IMR-90 (cell line): ENCODE measurements around the gene TRNAU1AP. TPM values are rescaled to one million over a fixed set of nuclear protein-coding genes. Genes with fewer than 3 reads are reported as not detected.
"Not testable (repeated sequence)": the region's sequence is repeated elsewhere in the genome, so short reads cannot be mapped to it uniquely, and the experiment has no call there.

ENCODE experiments used
- ATAC-seq: fragments of 200-7000 bp; cut with Tn5 transposase; 2 replicates; pipeline ENCODE4 v1.9.1; 2020; ENCODE audit warnings: low read depth, mild to moderate bottlenecking, moderate library complexity
- BruUV-seq: library from RNA; stranded (reverse); fragments of 400-500 nt; replicated peaks from 2 replicates; lab custom pipeline; 2021; lab: Mats Ljungman, UMichigan
- CTCF ChIA-PET: fragments of 300-600 bp; formaldehyde crosslinking; extraction: SDS; loops from one replicate; lab custom pipeline; 2021; ENCODE audit warnings: antibody characterized with exemption; lab: Yijun Ruan, JAX
- POLR2A ChIA-PET: fragments of 300-600 bp; sonication (Branson Sonifier 250); formaldehyde crosslinking; loops from one replicate; lab custom pipeline; 2022; ENCODE audit warnings: antibody characterized with exemption; ENCODE audit not compliant: unreplicated experiment; lab: Charles Lee
- DNase-seq: peaks from one replicate; pipeline ENCODE4 v3.0.0; 2013
- H2AFZ ChIP-seq: replicated peaks from 2 replicates; pipeline ENCODE3; 2013; ENCODE audit warnings: low read length, mild to moderate bottlenecking; ENCODE audit not compliant: poor library complexity
- H2AK5ac ChIP-seq: 2 replicates; pipeline ENCODE4 v1.6.1; 2013; ENCODE audit warnings: low read depth, low read length, inconsistent platforms
- H2AK9ac ChIP-seq: replicated peaks from 2 replicates; pipeline ENCODE3; 2013; ENCODE audit warnings: mild to moderate bottlenecking, low read depth, low read length, moderate library complexity; ENCODE audit not compliant: poor library complexity
- H2BK120ac ChIP-seq: 2 replicates; pipeline ENCODE4 v1.6.1; 2013; ENCODE audit warnings: low read depth, low read length, inconsistent platforms
- H2BK15ac ChIP-seq: 3 replicates; pipeline ENCODE4 v1.6.1; 2013; ENCODE audit warnings: low read depth, low read length, inconsistent platforms
- H2BK20ac ChIP-seq: 2 replicates; pipeline ENCODE4 v1.6.1; 2013; ENCODE audit warnings: low read depth, mild to moderate bottlenecking, inconsistent platforms, low read length, moderate library complexity
- H2BK5ac ChIP-seq: 2 replicates; pipeline ENCODE4 v1.6.1; 2013; ENCODE audit warnings: mild to moderate bottlenecking, low read depth, low read length, inconsistent platforms; ENCODE audit not compliant: poor library complexity, severe bottlenecking
- H3K14ac ChIP-seq: replicated peaks from 2 replicates; pipeline ENCODE4 v1.6.1; 2013; ENCODE audit warnings: low read depth, low read length, inconsistent platforms
- H3K18ac ChIP-seq: 2 replicates; pipeline ENCODE4 v1.6.1; 2013; ENCODE audit warnings: low read depth, low read length, control low read depth
- H3K23ac ChIP-seq: 2 replicates; pipeline ENCODE4 v1.6.1; 2013; ENCODE audit warnings: low read depth, low read length, inconsistent platforms
- H3K27ac ChIP-seq: 2 replicates; pipeline ENCODE4 v1.5.1; 2013; ENCODE audit warnings: mild to moderate bottlenecking, control low read depth, low read length; ENCODE audit not compliant: insufficient read depth
- H3K27me3 ChIP-seq: 2 replicates; pipeline ENCODE4 v1.6.1; 2013; ENCODE audit warnings: low read length; ENCODE audit not compliant: control insufficient read depth, insufficient read depth
- H3K36me3 ChIP-seq: 2 replicates; pipeline ENCODE4 v1.6.1; 2013; ENCODE audit warnings: low read length, mixed read lengths; ENCODE audit not compliant: control insufficient read depth, insufficient read depth
- H3K4ac ChIP-seq: 2 replicates; pipeline ENCODE4 v1.6.1; 2013; ENCODE audit warnings: low read depth, low read length, inconsistent platforms
- H3K4me1 ChIP-seq: 2 replicates; pipeline ENCODE4 v1.6.1; 2013; ENCODE audit warnings: low read length, mixed read lengths; ENCODE audit not compliant: control insufficient read depth, insufficient read depth
- H3K4me2 ChIP-seq: 2 replicates; pipeline ENCODE4 v1.6.1; 2013; ENCODE audit warnings: low read depth, mild to moderate bottlenecking, control low read depth, low read length, moderate library complexity
- H3K4me3 ChIP-seq: 2 replicates; pipeline ENCODE4 v1.5.1; 2013; ENCODE audit warnings: low read depth, mild to moderate bottlenecking, control low read depth, low read length, moderate library complexity; ENCODE audit not compliant: insufficient read depth
- H3K56ac ChIP-seq: 2 replicates; pipeline ENCODE4 v1.6.1; 2013; ENCODE audit warnings: low read length, inconsistent platforms; ENCODE audit not compliant: insufficient read depth; ENCODE audit errors: extremely low read depth
- H3K79me1 ChIP-seq, 2 experiments: 2 replicates each; pipeline ENCODE4 v1.6.1; 2013; ENCODE audit warnings: low read length in 2 of 2, inconsistent platforms in 1 of 2, low read depth in 1 of 2
- H3K9ac ChIP-seq: 2 replicates; pipeline ENCODE4 v1.6.1; 2013; ENCODE audit warnings: low read depth, low read length, control low read depth
- H3K9me1 ChIP-seq: 2 replicates; pipeline ENCODE4 v1.6.1; 2013; ENCODE audit warnings: low read length, inconsistent platforms; ENCODE audit not compliant: insufficient read depth
- H3K9me3 ChIP-seq: 2 replicates; pipeline ENCODE4 v1.6.1; 2013; ENCODE audit warnings: low read length; ENCODE audit not compliant: control insufficient read depth, insufficient read depth
- H4K20me1 ChIP-seq: 2 replicates; pipeline ENCODE4 v1.6.1; 2013; ENCODE audit warnings: low read length, inconsistent platforms; ENCODE audit not compliant: insufficient read depth
- H4K5ac ChIP-seq: 2 replicates; pipeline ENCODE4 v1.6.1; 2013; ENCODE audit warnings: mild to moderate bottlenecking, low read depth, low read length, control low read depth
- H4K8ac ChIP-seq, 2 experiments: 2 replicates each; pipeline ENCODE4 v1.6.1; 2013; ENCODE audit warnings: low read depth in 2 of 2, low read length in 2 of 2, control low read depth in 1 of 2, inconsistent platforms in 1 of 2
- H4K91ac ChIP-seq: 2 replicates; pipeline ENCODE4 v1.6.1; 2013; ENCODE audit warnings: low read depth, low read length, inconsistent platforms; ENCODE audit not compliant: insufficient read depth
- WGBS, 2 experiments: methylation state at CpG; one replicate each; pipeline versions ENCODE4 v1.1.5 to v1.1.7; 2013; ENCODE audit warnings: missing lambda C conversion rate in 2 of 2; ENCODE audit not compliant: insufficient read length in 1 of 2; ENCODE audit errors: extremely low coverage in 2 of 2; 5-methylcytosine and 5-hydroxymethylcytosine counted together
- dilution Hi-C: fragments of 300-500 bp; cut with HindIII; formaldehyde crosslinking; loops from one replicate; pipeline ENCODE4 v1.14.3; 2018; ENCODE audit warnings: low sequenced_read_pairs; ENCODE audit not compliant: unreplicated experiment
- in situ Hi-C: fragments of 300-500 bp; cut with MboI; formaldehyde crosslinking; loops from 3 replicates; pipeline ENCODE4 v1.14.3; 2019; ENCODE audit warnings: low sequenced_read_pairs, inconsistent platforms, mixed read lengths
- intact Hi-C: fragments of 100-400 bp; cut with micrococcal nuclease; formaldehyde crosslinking; loops from 2 replicates; pipeline ENCODE4 v1.10.0; 2022
- polyA plus RNA-seq, 3 experiments: library from polyadenylated mRNA; depleted of rRNA; stranded (reverse); fragments of >200 nt; gene quantifications; 2 replicates each; pipeline ENCODE4 v1.2.3, GENCODE V29; 2012; ENCODE audit warnings: low replicate concordance in 1 of 3
- total RNA-seq: library from RNA; depleted of rRNA; stranded (reverse); fragments of >200 nt; gene quantifications from 2 replicates; pipeline ENCODE4 v1.2.3, GENCODE V29; 2012

TRNAU1AP gene
- total and polyA plus RNA-seq, 2 of the 4 experiments (the other 2 are of a cell fraction) = 23.3 to 23.8 TPM

GRCh38 chr1:28541414-28542015 is 11.4 kb upstream of the TRNAU1AP start:
- H2BK15ac ChIP-seq, H3K14ac ChIP-seq, H2AFZ ChIP-seq, H4K20me1 ChIP-seq, H4K5ac ChIP-seq, H3K9me3 ChIP-seq, H4K8ac ChIP-seq, POLR2A ChIA-PET, H3K9me1 ChIP-seq, in situ Hi-C loops, H2BK5ac ChIP-seq, BruUV-seq, H3K27me3 ChIP-seq, H2AK5ac ChIP-seq, H3K4ac ChIP-seq, H3K56ac ChIP-seq, H3K23ac ChIP-seq, H3K4me1 ChIP-seq, H3K9ac ChIP-seq, H3K27ac ChIP-seq, ATAC-seq, H3K4me3 ChIP-seq, DNase-seq, dilution Hi-C loops, H2AK9ac ChIP-seq, H2BK20ac ChIP-seq, H3K79me1 ChIP-seq, H3K18ac ChIP-seq, H2BK120ac ChIP-seq, H4K91ac ChIP-seq, intact Hi-C loops, H3K4me2 ChIP-seq: not testable (repeated sequence)
- CTCF ChIA-PET = interaction anchor here (0.6 kb wide), 3 partner anchors 61 to 270 kb away, joined by 3 to 6 read pairs (median 3); no protein-coding TSS in a partner anchor
- H3K36me3 ChIP-seq = peaks cover 13% of the 10 kb centered on the region
- no CpG with 5 or more reads among the region's 8 CpGs for WGBS, 2 experiments
